ENCODE measurements around the gene SLC2A8.
A peak's percentile ranks its signal among the peaks of the same experiment; 100 is the strongest.

The SLC2A8 gene

DNA sequence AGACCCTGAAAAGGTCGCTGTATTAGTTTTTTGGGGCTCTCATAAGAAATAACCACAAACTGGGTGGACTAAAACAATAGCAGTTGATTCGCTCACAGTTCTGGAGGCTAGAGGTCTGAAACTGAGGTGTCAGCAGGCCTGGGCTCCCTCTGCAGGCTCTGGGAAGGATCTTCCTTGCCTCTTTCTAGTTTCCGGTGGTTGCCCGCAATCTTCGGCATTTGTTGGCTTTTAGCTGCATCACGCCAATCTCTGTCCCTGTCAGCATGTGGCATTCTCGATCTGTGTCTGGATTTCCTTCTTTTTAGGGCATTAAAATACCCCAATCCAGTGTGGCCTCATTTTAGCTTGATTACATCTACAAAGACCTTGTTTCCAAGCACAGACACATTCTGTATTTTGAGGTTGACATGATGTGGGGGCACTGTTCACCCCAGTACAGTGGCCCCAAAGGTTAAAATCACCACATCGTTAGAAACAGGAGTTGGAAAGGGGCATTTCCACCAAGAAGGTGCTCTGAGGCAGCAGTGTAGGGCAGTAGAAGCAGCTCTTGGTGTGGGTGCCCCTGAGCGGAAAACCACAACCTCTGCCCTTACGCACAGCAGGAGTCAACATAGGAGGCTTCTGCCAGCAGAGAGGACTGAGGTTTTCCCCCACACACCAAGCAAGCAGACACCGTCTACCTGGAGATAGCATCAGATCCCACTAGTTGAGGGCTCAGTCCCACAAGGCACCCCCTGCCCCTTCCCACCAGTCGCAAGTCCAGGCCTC, 40.7 kb downstream of the SLC2A8 start:
- no peak for DNase-seq (ENCODE audit: low read depth in 2 of 2)

DNA sequence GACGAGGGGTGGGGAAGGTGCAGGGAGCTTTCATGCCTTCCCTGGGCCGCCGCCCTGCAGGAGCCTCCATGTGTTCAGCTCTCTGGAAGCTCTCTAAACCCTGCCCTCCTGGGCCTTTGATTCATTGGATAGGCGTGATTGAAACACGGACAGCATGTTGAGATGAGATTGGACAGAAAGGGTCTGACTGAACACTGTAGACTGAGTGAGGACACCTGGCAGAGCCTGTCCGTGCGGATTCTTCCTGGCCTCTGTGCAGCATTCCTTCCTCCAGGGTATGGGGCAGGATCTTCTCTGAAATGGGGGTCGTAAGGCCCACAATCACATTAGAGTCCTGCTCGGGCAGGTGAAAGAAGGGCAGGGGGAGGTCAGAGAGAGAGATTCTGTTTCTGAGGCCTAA, 41.4 kb downstream of the SLC2A8 start:
- no peak for DNase-seq (ENCODE audit: low read depth in 2 of 2)

DNA sequence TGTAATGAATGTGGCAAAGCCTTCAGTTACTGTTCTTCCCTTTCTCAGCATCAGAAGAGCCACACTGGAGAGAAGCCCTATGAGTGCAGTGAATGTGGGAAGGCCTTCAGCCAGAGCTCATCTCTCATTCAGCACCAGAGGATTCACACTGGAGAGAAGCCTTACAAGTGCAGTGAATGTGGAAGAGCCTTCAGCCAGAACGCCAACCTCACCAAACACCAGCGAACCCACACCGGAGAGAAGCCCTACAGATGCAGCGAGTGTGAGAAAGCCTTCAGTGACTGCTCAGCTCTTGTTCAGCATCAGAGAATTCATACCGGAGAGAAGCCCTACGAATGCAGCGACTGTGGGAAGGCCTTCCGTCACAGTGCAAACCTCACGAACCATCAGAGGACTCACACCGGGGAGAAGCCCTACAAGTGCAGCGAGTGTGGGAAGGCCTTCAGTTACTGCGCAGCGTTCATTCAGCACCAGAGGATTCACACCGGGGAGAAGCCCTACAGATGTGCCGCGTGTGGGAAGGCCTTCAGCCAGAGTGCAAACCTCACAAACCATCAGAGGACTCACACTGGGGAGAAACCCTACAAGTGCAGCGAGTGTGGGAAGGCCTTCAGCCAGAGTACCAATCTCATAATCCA, 47.4 kb downstream of the SLC2A8 start:
- DNase-seq (ENCODE audit: low read depth in 2 of 2), result no peak

DNA sequence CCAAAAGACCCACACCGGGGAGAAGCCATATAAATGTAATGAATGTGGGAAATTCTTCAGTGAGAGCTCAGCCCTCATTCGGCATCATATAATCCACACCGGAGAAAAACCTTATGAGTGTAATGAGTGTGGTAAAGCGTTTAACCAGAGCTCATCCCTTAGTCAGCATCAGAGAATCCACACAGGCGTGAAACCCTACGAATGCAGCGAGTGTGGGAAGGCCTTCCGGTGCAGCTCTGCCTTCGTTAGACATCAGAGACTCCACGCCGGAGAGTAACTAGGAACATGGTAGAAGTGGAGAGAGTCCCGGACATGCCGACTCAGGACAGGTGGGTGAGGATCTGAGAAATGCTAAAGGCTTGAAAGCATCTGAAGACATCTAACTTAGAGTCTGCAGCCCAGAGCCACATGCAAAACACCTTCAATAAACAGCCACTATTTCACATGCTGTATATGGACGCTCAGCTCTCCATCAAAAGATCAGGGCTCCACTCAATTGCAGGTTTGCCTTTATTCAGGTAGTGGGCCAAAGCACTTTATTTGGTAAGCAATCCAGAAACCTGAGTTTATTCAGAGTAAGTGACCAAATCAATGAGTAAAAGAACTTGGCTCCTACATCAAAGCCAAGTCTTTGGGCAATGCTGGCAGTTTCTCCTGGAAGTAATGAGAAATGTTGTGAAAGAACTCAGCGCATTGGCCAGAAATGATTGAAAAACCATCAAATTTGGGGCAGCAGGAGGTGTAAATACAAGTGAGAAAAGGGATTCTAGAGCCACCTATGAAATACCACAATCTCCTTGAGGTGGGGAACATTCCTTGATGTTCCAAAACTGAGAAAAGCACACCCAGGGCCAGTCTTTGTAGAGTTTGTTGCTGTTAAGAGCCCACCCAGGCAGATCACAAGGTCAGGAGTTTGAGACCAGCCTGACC, 48.2 kb downstream of the SLC2A8 start:
- no peak for DNase-seq (ENCODE audit: low read depth in 2 of 2)

DNA sequence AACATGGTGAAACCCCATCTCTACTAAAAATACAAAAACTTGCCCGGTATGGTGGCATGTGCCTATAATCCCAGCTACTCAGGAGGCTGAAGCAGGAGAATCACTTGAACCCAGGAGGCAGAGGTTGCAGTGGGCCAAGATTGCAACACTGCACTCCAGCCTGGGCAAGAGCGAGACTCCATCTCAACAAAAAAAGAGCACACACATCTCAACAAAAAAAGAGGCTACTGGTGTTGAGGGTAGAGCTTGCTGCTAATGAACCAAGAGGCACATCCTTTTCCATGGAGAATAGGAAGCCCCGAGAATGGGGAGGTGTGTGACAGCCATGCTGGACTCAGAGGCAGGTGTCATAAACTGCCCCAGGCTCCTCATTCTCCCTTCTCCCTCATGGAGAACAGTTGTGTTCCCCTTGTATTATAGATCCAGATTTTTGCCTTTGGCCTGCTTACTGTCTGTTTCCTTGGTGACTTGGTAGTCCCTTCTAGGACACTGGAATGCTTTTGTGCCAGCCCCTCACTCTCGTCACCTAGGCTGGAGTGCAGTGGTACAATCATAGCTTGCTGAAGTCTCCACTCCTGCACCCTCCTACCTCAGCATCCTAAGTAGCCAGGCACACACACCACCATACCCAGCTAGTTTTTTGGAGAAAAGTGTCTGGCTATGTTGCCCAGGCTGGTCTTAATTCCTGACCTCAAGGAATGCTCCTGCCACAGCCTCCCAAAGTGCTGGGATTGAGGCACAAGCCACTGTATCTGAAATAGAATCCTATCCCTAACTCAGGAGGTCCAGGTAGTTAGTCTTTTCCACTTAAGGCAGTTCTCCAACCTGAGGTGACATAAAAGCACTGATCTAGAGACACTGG, 49.1 kb downstream of the SLC2A8 start:
- DNase-seq (ENCODE audit: low read depth in 2 of 2), result no peak

DNA sequence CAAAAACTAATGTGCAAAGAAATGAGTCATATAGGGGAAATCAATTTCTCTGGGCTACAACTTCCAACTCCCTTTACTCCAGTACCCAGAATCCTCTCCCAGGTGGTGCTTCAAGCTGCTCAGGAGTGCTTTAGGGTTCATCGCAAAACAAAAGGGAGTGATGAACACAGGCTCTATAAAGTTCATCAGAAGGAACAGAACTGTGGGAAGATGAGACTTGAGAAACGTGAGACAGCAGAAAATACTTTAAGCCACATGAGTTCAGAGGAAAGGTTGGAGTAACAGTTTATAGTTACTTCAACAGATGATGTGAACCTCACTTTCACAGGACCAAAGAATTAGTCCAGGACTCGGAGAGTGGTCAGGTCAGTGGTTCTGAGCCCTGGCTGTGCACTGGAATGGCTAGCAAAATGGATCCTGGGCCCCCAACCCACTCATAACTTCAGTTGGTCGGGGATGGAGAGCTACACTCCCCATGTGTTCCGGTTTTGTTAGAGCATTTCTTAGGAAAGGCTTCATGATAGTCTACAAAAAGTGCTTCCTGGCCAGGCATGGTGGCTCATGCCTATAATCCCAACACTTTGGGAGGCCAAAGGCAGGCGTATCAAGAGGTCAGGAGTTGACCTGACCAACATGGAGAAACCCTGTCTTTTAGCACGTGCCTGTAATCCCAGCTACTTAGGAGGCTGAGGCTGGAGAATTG, 49.9 kb downstream of the SLC2A8 start:
- no peak for DNase-seq (ENCODE audit: low read depth in 2 of 2)

DNA sequence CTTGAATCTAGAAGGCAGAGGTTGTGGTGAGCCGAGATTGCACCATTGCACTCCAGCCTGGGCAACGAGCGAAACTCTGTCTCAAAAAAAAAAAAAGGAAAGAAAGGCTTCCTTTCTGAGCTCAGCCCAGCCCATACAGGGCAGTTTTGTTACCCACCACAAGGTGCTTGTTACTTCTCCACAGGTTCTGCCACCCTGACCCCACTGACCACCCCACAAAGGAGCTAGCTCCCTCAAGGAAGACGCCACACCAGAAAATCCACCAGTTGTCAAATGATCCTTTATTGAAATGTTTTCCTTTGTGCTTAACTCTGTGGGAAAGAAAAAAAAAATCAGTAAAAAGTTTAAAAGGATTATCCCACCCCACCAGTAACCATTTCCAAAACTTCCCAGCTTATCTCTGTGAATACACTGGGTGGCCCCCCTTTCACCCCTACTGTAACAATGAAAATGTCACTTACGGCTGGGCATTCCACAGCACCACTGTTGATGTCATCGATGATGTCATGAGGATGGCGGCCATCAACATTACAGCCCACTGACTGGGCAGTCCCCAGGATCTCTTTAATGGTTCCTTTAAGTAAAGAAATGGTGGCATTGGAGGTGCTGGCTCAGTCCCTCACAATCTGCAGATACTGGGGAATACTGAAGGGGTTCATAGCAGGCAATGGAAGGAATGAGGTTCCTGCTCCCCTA, 50.6 kb downstream of the SLC2A8 start:
- no peak for DNase-seq (ENCODE audit: low read depth in 2 of 2)

DNA sequence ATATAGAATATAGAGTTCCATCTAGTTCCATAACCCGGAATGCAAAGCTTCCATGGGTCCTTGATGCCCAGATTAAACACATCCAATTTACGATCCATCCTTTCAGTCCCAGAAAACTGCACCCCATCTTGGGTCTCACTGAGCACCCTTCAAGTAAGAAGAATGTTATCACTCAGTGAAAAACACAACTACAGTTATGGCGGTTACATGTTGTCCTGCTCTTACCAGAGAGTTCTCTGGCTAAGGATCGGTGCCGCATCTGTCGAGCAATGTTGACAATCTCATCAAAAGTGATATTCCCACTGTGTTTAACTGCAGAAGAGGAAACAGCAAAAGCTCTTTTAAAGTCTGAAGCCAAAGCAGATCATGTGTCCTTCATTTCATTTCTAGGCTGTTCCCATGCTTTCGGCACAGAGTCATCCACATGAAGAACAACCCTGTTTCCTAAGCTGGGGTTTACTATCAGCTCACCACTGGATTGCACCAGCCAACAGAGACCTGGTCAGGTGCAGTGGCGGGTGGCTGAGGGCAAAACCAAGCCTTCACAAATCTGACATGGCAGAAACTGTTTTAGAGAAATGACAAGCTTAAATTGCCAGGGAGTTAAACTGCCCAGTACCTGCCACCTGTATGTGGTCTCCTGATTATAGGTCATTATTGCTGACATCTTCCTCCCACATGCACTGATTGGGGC, 51.3 kb downstream of the SLC2A8 start:
- DNase-seq (ENCODE audit: low read depth in 2 of 2), result no peak

DNA sequence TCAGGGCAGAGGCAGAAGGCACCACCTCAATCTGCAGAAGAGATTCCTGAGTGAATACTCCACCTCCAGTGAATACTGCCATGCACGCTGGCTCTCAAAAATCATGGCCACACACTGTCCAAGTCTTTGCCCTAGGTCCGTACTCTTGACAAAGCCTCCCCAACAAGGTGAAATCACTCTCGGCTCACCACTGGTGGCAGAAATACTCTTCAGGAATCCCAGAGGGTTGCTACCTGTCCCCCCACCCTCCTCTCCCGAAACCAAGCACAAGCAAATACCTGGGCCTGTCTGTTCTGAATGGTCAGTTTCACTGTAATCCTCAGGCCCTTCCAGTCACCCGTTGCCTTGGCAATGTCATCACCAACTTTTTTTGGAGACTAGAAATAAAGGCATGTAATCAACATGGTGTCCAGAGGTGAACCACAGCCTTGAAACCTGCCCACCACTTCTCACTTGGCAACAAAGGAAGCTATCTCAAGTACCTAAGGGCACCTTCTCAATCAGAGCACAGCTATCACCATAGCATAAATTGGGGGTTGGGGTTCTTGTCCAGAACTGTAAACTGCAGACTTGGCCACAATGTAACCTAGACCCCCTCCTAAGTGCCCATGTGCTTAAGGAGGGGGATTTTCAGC, 52.5 kb downstream of the SLC2A8 start:
- DNase-seq (ENCODE audit: low read depth in 2 of 2), result no peak

DNA sequence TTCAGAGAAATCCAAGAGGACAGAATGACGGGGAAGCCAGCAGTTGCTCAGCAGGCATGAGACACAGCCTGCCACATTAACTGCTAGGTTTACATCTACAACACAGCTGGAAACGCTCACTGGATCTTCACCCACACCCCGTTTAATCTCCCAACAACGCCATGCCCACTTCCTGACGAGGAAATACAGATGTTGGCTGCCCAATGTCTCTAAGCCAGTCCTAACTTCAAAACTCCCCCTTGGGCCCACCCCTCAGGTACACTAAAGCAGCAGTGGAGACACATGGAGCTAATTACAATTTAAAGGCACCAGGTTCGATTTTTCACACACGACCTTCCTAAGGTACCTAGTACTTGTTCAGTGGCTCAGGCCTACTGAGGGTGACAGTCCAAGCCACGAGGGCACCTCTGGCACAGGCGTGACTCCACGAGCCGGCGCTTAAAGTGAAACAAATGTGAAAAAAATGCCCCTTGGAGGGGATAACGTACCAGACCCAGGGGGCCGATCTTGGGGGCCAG, 53.3 kb downstream of the SLC2A8 start:
- no peak for DNase-seq (ENCODE audit: low read depth in 2 of 2)

DNA sequence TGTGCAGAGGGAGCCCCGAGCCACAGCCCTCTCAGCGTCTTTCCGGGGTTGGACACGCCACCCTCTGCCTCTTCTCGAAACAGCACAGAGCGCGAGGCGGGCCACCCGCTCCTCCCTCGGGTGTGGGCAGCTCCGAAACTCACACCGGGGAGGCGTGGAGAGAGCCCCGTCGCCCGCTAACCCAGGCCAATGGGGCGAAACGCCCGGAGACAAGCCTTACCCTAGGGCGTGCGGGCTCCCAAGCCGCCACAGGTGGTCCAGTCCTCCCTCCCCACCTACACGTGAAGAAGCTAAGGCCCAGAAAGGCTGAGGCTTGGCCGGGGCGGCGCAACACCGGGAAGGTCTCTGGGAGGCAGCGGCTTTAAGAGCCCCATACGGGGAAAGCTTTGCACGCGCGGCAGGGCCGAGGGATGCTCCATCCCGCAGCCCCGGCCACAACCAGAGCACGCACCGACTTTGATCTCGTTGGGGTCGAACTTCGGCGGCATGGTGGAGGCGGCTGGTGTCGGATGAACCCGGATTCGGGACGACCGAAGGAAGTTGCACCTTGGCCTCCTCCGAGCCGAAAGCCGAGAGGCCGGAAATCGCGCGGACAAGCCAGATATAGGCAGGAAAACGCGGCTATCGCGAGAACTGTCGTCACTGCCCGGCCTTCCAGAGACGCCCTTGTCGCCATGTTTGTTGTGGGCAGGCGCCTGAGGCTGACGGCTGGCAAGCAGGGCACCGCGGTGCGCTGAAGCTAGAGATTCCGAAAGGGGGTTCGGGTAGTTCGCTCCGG, 54.0 kb downstream of the SLC2A8 start, which contains the start of the genes LRSAM1 and RPL12:
Gene LRSAM1, plus strand, starts transcription at position 681 of the 778 bp plus-strand sequence. CDS start 3,018 bp downstream, outside the sequence.
Gene RPL12, minus strand, starts transcription at position 577 of the 778 bp plus-strand sequence. Its CDS starts 89 bp downstream, at position 488.
- peak; percentile 85 to 87 for DNase-seq (ENCODE audit: low read depth in 2 of 2)

DNA sequence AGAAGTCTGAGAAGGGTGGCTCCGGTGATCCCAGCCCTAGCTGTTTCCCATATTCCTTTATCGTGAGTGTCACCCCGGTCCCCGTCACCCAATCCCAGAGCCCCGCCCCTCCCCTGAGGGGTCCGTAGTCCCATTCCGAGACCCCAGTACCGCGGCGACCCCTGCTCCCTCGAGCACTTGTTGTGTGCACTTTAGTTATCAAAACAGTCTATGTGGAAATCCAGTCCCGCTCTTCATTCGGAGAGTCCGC, 54.6 kb downstream of the SLC2A8 start:
- no peak for DNase-seq (ENCODE audit: low read depth in 2 of 2)

DNA sequence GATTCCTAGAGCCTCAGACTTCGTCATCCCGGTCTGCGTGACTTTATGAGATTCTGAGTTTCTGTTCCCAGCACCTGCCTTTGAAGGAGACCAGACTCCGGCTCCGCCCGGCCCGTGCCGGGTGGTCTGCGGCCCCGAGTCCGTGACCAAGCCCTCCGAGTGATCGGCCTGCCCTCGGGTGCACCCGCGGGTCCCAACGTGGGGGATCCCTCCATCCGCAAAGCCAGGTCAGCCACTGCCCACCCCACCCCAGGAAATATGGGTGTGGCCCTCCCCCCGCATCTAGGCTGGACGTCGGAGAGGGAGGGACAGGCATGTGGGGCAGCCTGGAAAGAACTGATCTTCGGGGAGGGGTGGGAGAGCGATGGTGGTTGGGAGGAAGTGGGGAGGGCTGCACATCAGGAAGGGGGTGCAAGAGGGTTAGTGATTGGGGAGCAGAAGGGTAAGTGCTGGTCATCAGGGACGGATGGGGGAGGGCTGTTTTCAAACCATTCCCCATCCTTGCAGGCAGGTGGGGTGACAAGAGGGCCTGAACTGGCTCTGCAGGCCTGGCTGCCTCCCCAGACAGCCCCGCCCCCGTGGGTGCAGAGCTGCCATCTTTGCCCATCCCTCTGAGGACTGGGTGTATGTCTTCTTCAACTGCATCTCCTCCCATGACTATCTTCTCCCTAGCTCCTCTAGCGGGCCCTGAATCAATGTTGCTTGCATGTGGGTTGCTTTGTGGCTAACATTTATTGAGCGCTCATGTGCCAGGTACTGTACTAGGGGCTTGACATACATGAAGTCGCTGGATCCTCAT, 55.1 kb downstream of the SLC2A8 start:
- no peak for DNase-seq (ENCODE audit: low read depth in 2 of 2)

DNA sequence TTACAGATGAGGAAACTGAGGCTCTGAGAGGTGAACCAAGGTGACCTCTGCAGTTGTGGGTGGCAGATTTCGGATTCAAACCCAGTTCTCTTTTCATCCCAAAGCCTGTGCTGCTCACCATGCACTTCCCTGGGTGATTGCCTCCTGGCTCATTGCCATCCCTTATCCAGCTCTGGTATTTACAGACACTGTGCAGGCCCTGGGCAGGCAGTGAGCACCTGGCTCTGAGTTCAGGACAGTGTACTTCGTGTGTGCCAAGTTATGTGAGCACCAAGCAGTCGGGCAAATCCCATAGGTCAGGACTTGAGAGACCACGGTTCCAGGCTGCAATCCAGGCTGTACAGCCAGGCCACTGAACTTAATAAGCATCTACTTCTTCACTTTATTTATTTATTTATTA, 55.7 kb downstream of the SLC2A8 start:
- DNase-seq (ENCODE audit: low read depth in 2 of 2), result no peak

DNA sequence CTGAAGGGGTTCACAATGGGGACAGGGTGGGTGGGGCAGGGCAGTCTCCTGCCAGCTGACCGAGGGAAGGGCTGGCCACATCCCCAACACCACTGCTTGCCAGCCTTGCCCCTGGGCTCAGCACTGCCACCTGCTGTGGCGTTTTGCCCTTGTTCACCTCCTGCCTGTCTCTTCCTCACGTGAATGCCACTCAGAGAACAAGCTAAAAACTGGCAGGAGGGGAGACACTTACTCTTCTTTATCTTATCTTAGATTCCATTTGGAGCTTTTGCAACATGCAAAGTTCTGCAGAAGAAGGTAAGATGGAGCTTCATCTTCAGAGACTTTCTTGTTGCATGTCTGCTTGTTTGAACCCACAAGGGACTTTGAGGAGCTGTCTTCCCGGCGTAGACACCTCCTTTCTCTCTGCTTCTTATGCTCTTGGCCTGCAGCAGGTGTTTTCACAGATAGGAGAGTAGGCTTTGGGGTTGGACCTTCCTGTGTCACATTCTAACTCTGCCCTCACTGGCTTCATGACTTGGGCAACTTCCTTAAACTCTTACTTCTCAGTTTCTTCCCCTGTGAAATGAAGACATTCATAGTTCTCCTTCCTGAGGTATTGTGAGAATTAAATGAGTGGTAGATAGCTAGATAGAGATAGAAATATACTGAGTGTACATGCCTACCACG, 58.5 kb downstream of the SLC2A8 start:
- no peak for DNase-seq (ENCODE audit: low read depth in 2 of 2)

DNA sequence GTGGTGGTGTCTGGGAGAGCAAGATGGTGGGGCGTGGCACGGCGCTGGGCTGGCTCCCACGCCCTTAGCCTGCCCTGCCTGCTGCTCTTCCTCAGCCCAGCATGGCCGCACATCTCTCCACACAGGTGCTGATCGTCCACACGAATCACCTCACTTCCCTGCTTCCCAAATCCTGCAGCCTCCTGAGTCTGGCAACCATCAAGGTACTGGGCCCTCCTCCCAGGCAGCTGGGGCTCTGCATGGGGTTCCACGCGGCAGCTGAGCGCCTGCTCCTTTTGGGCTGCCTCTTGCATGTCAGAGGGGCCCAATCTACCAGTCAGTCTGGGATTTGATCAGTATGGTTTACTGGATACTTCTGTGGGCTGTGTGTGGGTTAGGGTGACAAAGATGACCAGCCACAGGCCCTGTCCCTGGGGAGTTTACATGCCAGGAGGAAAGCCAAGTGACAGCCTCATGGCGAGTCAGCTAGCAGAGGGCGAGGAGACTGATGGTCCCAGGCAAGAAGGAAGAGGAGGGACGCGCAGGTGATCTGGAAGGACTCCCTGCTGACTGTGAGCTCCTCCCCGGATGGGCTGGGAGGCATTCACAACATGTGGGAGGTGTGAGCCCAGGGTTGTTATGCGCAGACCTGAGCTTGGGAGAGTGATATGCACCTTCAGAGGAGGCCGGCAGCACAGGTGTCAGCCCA, 60.4 kb downstream of the SLC2A8 start:
- DNase-seq (ENCODE audit: low read depth in 2 of 2), result no peak

Measured in fibroblast of skin of left biceps (primary cell).